ENCODE measurements around the gene SASS6.

DNA sequence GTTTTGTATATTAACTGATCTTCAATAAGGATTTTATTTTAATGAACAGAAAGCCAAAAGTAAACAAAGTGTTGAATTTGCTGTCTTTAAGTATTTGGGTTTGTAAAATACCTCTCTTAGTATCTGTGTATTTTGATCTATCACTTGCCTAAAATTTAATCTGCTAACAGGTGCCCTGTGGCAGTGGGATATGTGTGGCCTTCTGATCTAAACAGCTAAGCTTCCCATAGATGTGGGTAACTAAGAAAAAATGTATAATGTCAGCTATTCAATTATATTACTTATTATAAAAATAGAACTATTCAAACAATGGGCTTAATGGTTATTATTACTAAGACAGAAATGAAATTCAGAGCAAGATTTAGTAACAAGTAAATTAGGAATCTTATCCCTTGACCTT is 30.2 kb upstream of the SASS6 start:
- TF ChIP-seq ZFP30 (CRISPR knock-in tag; IDR thresholded peaks at IDR 0.05) (no peak), ZNF565 (CRISPR knock-in tag; conservative IDR thresholded peaks at IDR 0.05; ENCODE audit: low read depth) (no peak), ZC3H10 (CRISPR knock-in tag; IDR thresholded peaks at IDR 0.05) (no peak), TCF4 (CRISPR knock-in tag; IDR thresholded peaks at IDR 0.05; ENCODE audit: borderline replicate concordance) (no peak)
